Endothelial cell of umbilical vein (primary cell): Measurements from ENCODE around the gene ASXL2.

Source experiments
- CTCF ChIP-seq, 2 donors: IDR thresholded peaks; 1 replicate in 1 of 2; 2 replicates in 1 of 2; pipeline ENCODE4 v1.5.1; 2011; ENCODE audit warnings: low read length in 2 of 2, mild to moderate bottlenecking in 2 of 2, moderate library complexity in 2 of 2, control low read depth in 1 of 2, inconsistent platforms in 1 of 2, low read depth in 1 of 2; ENCODE audit not compliant: insufficient read depth in 1 of 2; ENCODE audit errors: extremely low read depth in 1 of 2
- EZH2 ChIP-seq: IDR thresholded peaks from 2 replicates; pipeline ENCODE4 v1.6.1; 2012; ENCODE audit warnings: borderline replicate concordance, low read depth, mild to moderate bottlenecking, moderate library complexity, low read length, inconsistent platforms; ENCODE audit not compliant: severe bottlenecking
- FOS ChIP-seq: IDR thresholded peaks from 2 replicates; pipeline ENCODE4 v1.6.1; 2011; ENCODE audit warnings: mild to moderate bottlenecking, low read length, moderate library complexity, borderline replicate concordance; ENCODE audit not compliant: insufficient read depth
- GATA2 ChIP-seq: IDR thresholded peaks from 2 replicates; pipeline ENCODE4 v1.7.0; 2011; ENCODE audit warnings: low read depth, mild to moderate bottlenecking, moderate library complexity, mixed read lengths, low read length; ENCODE audit not compliant: insufficient read length, insufficient read depth
- POLR2A ChIP-seq: IDR thresholded peaks from 2 replicates; pipeline ENCODE4 v1.6.1; 2012; ENCODE audit warnings: low read depth, mild to moderate bottlenecking, control low read depth, low read length
- POLR2AphosphoS5 ChIP-seq: IDR thresholded peaks from 2 replicates; pipeline ENCODE4 v1.6.1; 2012; ENCODE audit warnings: low read depth, mild to moderate bottlenecking, control low read depth, low read length, moderate library complexity; ENCODE audit not compliant: insufficient read depth
- TF ChIP-seq, protein P1 (sequence below): IDR thresholded peaks from 2 replicates; pipeline ENCODE4 v1.6.1; 2011; ENCODE audit not compliant: insufficient read depth, insufficient read length

DNA sequence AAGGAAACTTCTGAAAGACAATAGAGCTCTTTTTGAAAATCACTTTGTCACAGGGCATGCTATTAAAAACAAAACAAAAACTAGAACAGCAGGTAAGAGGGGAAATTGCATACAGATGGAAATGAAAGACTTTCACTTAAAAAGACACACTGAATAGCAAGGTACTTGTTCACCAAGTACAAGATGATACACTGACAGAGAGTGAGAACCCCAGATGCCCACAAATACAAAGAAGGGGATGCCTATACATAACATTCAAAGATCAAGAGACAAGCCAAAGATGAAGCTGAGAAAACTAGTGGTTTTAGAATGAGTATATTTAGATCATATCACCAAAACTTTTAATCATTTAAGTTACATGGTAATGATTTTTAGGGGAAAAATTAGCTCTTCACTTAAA lies 60.7 kb downstream of the ASXL2 start:
- TF ChIP-seq CTCF (IDR thresholded peaks at IDR 0.05; ENCODE audit: extremely low read depth in 1 of 2, insufficient read depth in 1 of 2, low read depth in 1 of 2, low read length in 2 of 2) = no peak
- TF ChIP-seq FOS = no peak
- TF ChIP-seq, protein P1, sequence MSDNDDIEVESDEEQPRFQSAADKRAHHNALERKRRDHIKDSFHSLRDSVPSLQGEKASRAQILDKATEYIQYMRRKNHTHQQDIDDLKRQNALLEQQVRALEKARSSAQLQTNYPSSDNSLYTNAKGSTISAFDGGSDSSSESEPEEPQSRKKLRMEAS = no peak
- no peak for TF ChIP-seq GATA2
- TF ChIP-seq POLR2AphosphoS5 = no peak
- TF ChIP-seq EZH2 = no peak
- TF ChIP-seq POLR2A = no peak
